Right atrium auricular region (tissue), 2 donors: Measurements from ENCODE around the gene MXRA5. TPM values are rescaled to one million over a fixed set of nuclear protein-coding genes. Genes with fewer than 3 reads are reported as not detected.

Experiments used
- DNase-seq: peaks from one replicate; pipeline ENCODE4 v3.0.0-alpha.2; 2019; ENCODE audit warnings: low spot score
- H3K27ac ChIP-seq, 2 donors: fragments of 200-600 bp; sonication (generic); 1 replicate in 1 of 2; 2 replicates in 1 of 2; pipeline ENCODE4 v1.5.1; 2016 to 2019
- H3K27me3 ChIP-seq, 2 donors: fragments of 200-600 bp; sonication (generic); one replicate each; pipeline versions ENCODE4 v1.5.1 to v1.6.0; 2017 to 2019
- H3K36me3 ChIP-seq: fragments of 200-600 bp; sonication (generic); one replicate; pipeline ENCODE4 v1.5.1; 2016
- H3K4me1 ChIP-seq, 2 donors: fragments of 200-600 bp; sonication (generic); one replicate each; pipeline versions ENCODE4 v1.5.1 to v1.6.0; 2017 to 2019
- H3K4me3 ChIP-seq, 2 donors: fragments of 200-600 bp; sonication (generic); 1 replicate in 1 of 2; 2 replicates in 1 of 2; pipeline ENCODE4 v1.5.1; 2017 to 2019; ENCODE audit warnings: mild to moderate bottlenecking in 1 of 2, moderate library complexity in 1 of 2
- H3K9me3 ChIP-seq, 2 donors: fragments of 200-600 bp; sonication (generic); one replicate each; pipeline ENCODE4 v1.5.1; 2019
- CTCF ChIP-seq, 2 donors: fragments of 200-600 bp; sonication (generic); IDR thresholded peaks; one replicate each; pipeline ENCODE4 v1.5.1; 2019; ENCODE audit warnings: antibody characterized with exemption in 2 of 2
- total RNA-seq, 2 donors: library from RNA; depleted of rRNA; stranded (reverse); fragments of >200 nt; gene quantifications; one replicate each; pipeline ENCODE4 v1.1.0, GENCODE V29; 2016

MXRA5 gene
- total RNA-seq, 2 donors from 2014 or later, result 1.2 to 4.2 TPM

GRCh38 chrX:3317191-3317718, 29.2 kb downstream of the MXRA5 start:
- no peaks in the 10 kb centered on the region for H3K27me3 ChIP-seq
- peaks cover 0 to 9% of the 10 kb centered on the region in 2 donors for H3K9me3 ChIP-seq
- no peaks in the 10 kb centered on the region for H3K4me1 ChIP-seq
- no peak overlapping the region for H3K27ac ChIP-seq
- no peaks in the 10 kb centered on the region for H3K36me3 ChIP-seq
- no peak for TF ChIP-seq CTCF (IDR thresholded peaks at IDR 0.05)
- H3K4me3 ChIP-seq, result no peak overlapping the region
- no peak for DNase-seq

DNA sequence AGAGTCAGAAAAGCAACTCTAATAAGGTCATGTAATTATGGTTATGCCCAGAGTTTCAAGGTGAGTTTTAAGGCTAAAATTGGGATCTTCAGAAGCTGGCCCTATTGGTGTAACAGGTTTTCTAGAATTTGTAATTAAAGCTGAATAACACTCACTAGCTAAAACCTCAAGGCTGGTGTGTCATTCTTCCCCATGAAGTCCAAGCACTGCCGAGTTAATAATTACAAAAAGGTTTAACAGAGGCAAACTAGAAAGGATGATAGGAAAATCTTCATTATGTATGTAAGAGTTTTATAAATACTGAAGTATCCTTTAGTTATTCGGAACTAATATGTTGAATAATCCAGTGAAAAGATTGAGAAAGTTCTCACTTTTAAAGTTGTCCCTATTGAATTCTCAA, 34.3 kb downstream of the MXRA5 start:
- no peak for TF ChIP-seq CTCF (IDR thresholded peaks at IDR 0.05)

GRCh38 chrX:3307881-3308280, 38.6 kb downstream of the MXRA5 start:
- no peaks in the 10 kb centered on the region for H3K27me3 ChIP-seq

More for the DNA sequence above, 34.3 kb downstream of the MXRA5 start:
- Histone ChIP-seq H3K36me3 (no peaks in the 10 kb centered on the region), H3K27ac (no peak overlapping the region), H3K4me3 (no peak overlapping the region), H3K27me3 (no peaks in the 10 kb centered on the region), H3K9me3 (peaks cover 0 to 3% of the 10 kb centered on the region in 2 donors), H3K4me1 (no peaks in the 10 kb centered on the region)
- DNase-seq, result no peak

DNA sequence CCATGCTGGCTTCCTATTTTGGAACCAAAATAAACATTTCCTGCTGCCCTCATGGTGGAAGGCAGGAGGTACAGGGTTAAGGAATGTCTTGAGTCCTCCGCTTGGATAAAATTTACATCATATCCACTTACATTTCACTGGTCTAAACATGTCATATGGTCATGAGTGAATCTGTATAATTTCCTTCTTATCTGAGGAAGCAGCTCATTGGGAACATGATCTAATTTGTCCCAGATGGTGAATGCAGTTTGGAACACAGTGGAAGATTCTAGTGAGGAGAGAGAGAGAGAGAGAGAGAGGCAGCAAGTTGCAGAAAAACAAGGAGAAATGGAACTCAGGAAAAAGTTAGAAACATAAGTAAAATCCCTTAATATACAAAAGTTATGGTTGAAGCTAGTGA, 46.8 kb downstream of the MXRA5 start:
- Histone ChIP-seq H3K4me1 (no peaks in the 10 kb centered on the region), H3K27ac (no peak overlapping the region), H3K36me3 (no peaks in the 10 kb centered on the region), H3K4me3 (no peak overlapping the region), H3K27me3 (no peaks in the 10 kb centered on the region), H3K9me3 (no peaks in the 10 kb centered on the region)
- DNase-seq, result no peak
- TF ChIP-seq CTCF (IDR thresholded peaks at IDR 0.05), result no peak

More at GRCh38 chrX:3307881-3308280, 38.6 kb downstream of the MXRA5 start:
- TF ChIP-seq CTCF (IDR thresholded peaks at IDR 0.05), result no peak
- Histone ChIP-seq H3K4me1 (no peaks in the 10 kb centered on the region), H3K36me3 (no peaks in the 10 kb centered on the region), H3K4me3 (no peak overlapping the region), H3K9me3 (no peaks in the 10 kb centered on the region), H3K27ac (no peak overlapping the region)
- no peak for DNase-seq

- Histone ChIP-seq H3K27me3 (no peaks in the 10 kb centered on the region), H3K4me3 (no peak overlapping the region), H3K27ac (no peak overlapping the region), H3K9me3 (no peaks in the 10 kb centered on the region), H3K4me1 (no peaks in the 10 kb centered on the region), H3K36me3 (no peaks in the 10 kb centered on the region)
- DNase-seq, result no peak
- no peak for TF ChIP-seq CTCF (IDR thresholded peaks at IDR 0.05)
Observed at GRCh38 chrX:3295731-3296130, 50.7 kb downstream of the MXRA5 start.

GRCh38 chrX:3293251-3293650, 53.2 kb downstream of the MXRA5 start:
- Histone ChIP-seq H3K27me3 (no peaks in the 10 kb centered on the region), H3K4me3 (no peak overlapping the region), H3K9me3 (no peaks in the 10 kb centered on the region), H3K27ac (no peak overlapping the region), H3K4me1 (no peaks in the 10 kb centered on the region), H3K36me3 (no peaks in the 10 kb centered on the region)
- DNase-seq, result no peak
- no peak for TF ChIP-seq CTCF (IDR thresholded peaks at IDR 0.05)
